ENCODE results near the gene FCER1G.

DNA sequence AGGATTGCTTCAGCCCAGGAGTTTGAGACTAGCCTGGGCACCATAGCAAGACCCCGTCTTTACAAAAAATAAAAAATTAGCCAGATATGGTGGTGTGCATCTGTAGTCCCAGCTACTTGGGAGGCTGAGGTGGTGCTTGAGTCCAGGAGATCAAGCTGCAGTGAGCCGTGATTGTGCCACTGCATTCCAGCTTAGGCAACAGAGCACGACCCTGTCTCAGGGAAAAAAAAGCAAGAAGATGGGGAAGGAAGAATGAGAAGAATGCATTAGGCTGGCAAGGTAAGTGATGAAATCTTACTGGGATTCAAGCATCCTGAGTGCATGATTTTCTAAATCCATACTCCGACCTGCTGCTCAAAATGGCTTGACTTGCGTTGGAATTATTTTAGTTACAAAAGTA, 50.2 kb downstream of the FCER1G start:
- no peak for TF ChIP-seq TAF1 (IDR thresholded peaks at IDR 0.05; ENCODE audit: borderline replicate concordance, insufficient read depth, low read length)
- TF ChIP-seq, protein P1, sequence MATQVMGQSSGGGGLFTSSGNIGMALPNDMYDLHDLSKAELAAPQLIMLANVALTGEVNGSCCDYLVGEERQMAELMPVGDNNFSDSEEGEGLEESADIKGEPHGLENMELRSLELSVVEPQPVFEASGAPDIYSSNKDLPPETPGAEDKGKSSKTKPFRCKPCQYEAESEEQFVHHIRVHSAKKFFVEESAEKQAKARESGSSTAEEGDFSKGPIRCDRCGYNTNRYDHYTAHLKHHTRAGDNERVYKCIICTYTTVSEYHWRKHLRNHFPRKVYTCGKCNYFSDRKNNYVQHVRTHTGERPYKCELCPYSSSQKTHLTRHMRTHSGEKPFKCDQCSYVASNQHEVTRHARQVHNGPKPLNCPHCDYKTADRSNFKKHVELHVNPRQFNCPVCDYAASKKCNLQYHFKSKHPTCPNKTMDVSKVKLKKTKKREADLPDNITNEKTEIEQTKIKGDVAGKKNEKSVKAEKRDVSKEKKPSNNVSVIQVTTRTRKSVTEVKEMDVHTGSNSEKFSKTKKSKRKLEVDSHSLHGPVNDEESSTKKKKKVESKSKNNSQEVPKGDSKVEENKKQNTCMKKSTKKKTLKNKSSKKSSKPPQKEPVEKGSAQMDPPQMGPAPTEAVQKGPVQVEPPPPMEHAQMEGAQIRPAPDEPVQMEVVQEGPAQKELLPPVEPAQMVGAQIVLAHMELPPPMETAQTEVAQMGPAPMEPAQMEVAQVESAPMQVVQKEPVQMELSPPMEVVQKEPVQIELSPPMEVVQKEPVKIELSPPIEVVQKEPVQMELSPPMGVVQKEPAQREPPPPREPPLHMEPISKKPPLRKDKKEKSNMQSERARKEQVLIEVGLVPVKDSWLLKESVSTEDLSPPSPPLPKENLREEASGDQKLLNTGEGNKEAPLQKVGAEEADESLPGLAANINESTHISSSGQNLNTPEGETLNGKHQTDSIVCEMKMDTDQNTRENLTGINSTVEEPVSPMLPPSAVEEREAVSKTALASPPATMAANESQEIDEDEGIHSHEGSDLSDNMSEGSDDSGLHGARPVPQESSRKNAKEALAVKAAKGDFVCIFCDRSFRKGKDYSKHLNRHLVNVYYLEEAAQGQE (IDR thresholded peaks at IDR 0.05; ENCODE audit: insufficient read depth in 1 of 2, low read depth in 2 of 2, low read length in 2 of 2) = no peak
- TF ChIP-seq POLR2AphosphoS5 (IDR thresholded peaks at IDR 0.05; ENCODE audit: low read depth, low read length) = no peak

Data from PFSK-1 (cell line).